GM18861 (cell line): ENCODE data around the gene ANKS6.
"Not testable (repeated sequence)": the region's sequence is repeated elsewhere in the genome, so short reads cannot be mapped to it uniquely, and the experiment has no call there.

Source experiments
- ATAC-seq: cut with Tn5 transposase; IDR thresholded peaks from one replicate; pipeline ENCODE4 v1.9.1; 2021; ENCODE audit not compliant: unreplicated experiment

Gene ANKS6

GRCh38 chr9:98707166-98708102 lies 88.9 kb downstream of the ANKS6 start:
- ATAC-seq, result no peak

- ATAC-seq, result no peak
Observed at GRCh38 chr9:98706651-98707165, 89.6 kb downstream of the ANKS6 start.

GRCh38 chr9:98702835-98703380 lies 93.4 kb downstream of the ANKS6 start:
- ATAC-seq, result no peak

- ATAC-seq, result no peak
Observed at GRCh38 chr9:98702340-98702739, 94.0 kb downstream of the ANKS6 start.

- ATAC-seq, result no peak
Observed at GRCh38 chr9:98701576-98701975, 94.8 kb downstream of the ANKS6 start.

GRCh38 chr9:98700801-98701200 lies 95.6 kb downstream of the ANKS6 start:
- no peak for ATAC-seq

- no peak for ATAC-seq
Observed at GRCh38 chr9:98698856-98699255, 97.5 kb downstream of the ANKS6 start.

- ATAC-seq, result no peak
Observed at GRCh38 chr9:98694943-98695342, 101.4 kb downstream of the ANKS6 start.

- ATAC-seq, result no peak
Observed at GRCh38 chr9:98692392-98692791, 104.0 kb downstream of the ANKS6 start.

GRCh38 chr9:98691890-98692289 lies 104.5 kb downstream of the ANKS6 start:
- no peak for ATAC-seq

- ATAC-seq, result no peak
Observed at GRCh38 chr9:98690686-98691085, 105.7 kb downstream of the ANKS6 start.

- ATAC-seq, result no peak
Observed at GRCh38 chr9:98688710-98689495, 107.5 kb downstream of the ANKS6 start.

GRCh38 chr9:98687911-98688310 lies 108.4 kb downstream of the ANKS6 start:
- ATAC-seq, result no peak

- ATAC-seq, result no peak
Observed at GRCh38 chr9:98686961-98687855, 109.1 kb downstream of the ANKS6 start.

- ATAC-seq, result not testable (repeated sequence)
Observed at GRCh38 chr9:98684816-98685215, 111.5 kb downstream of the ANKS6 start.
